Fibroblast of lung (primary cell): ENCODE results near the gene ERFE. TPM values are rescaled to one million over a fixed set of nuclear protein-coding genes. Genes with fewer than 3 reads are reported as not detected.

Experiments
- DNase-seq, 2 donors: peaks; one replicate each; pipeline versions ENCODE4 v3.0.0 to v3.0.0-alpha.2; 2010; ENCODE audit warnings: low read depth in 2 of 2
- H2AFZ ChIP-seq: 2 replicates; pipeline ENCODE4 v1.5.1; 2012; ENCODE audit warnings: low read length, control low read depth, inconsistent platforms
- H3K27ac ChIP-seq: 2 replicates; pipeline ENCODE4 v1.5.1; 2011; ENCODE audit warnings: low read length, control low read depth; ENCODE audit not compliant: insufficient read depth
- H3K27me3 ChIP-seq: 2 replicates; pipeline ENCODE4 v1.5.1; 2011; ENCODE audit warnings: mild to moderate bottlenecking, low read length; ENCODE audit not compliant: control insufficient read depth, insufficient read depth
- H3K36me3 ChIP-seq: 2 replicates; pipeline ENCODE4 v1.5.1; 2011; ENCODE audit warnings: low read length; ENCODE audit not compliant: control insufficient read depth, insufficient read depth
- H3K4me1 ChIP-seq: 2 replicates; pipeline ENCODE4 v1.5.1; 2011; ENCODE audit warnings: low read length; ENCODE audit not compliant: control insufficient read depth, insufficient read depth; ENCODE audit errors: extremely low read depth
- H3K4me2 ChIP-seq: 2 replicates; pipeline ENCODE4 v1.5.1; 2011; ENCODE audit warnings: low read length, control low read depth; ENCODE audit not compliant: insufficient read depth; ENCODE audit errors: extremely low read depth
- H3K4me3 ChIP-seq, 4 experiments: fragments of 200-600 bp in 1 of 4; sonication (generic) in 1 of 4; replicated peaks in 1 of 4; 2 replicates each; pipeline ENCODE4 v1.5.1; 2011 to 2016; ENCODE audit warnings: low read length in 4 of 4, low read depth in 3 of 4, mild to moderate bottlenecking in 3 of 4, control low read depth in 2 of 4, inconsistent platforms in 1 of 4, mixed read lengths in 1 of 4; ENCODE audit not compliant: insufficient read depth in 1 of 4; ENCODE audit errors: control extremely low read depth in 1 of 4
- H3K79me2 ChIP-seq: 2 replicates; pipeline ENCODE4 v1.5.1; 2012; ENCODE audit warnings: mild to moderate bottlenecking, low read length, inconsistent platforms; ENCODE audit not compliant: control insufficient read depth, insufficient read depth
- H3K9ac ChIP-seq: 2 replicates; pipeline ENCODE4 v1.5.1; 2011; ENCODE audit warnings: mild to moderate bottlenecking, low read length, control low read depth; ENCODE audit not compliant: insufficient read depth
- H3K9me3 ChIP-seq: 2 replicates; pipeline ENCODE4 v1.5.1; 2012; ENCODE audit warnings: low read depth, low read length; ENCODE audit not compliant: control insufficient read depth, insufficient read depth
- H4K20me1 ChIP-seq: 2 replicates; pipeline ENCODE4 v1.5.1; 2011; ENCODE audit warnings: low read length; ENCODE audit not compliant: control insufficient read depth, insufficient read depth; ENCODE audit errors: extremely low read depth
- EZH2 ChIP-seq: IDR thresholded peaks from 2 replicates; pipeline ENCODE4 v1.5.1; 2012; ENCODE audit warnings: low read length, control low read depth, mild to moderate bottlenecking; ENCODE audit errors: missing control alignments
- polyA plus RNA-seq, 2 donors: library from polyadenylated mRNA; depleted of rRNA in 1 of 2; stranded (reverse) in 1 of 2; unstranded in 1 of 2; fragments of >200 nt; gene quantifications; 2 replicates each; pipeline ENCODE4 v1.2.1, GENCODE V29; 2011 to 2012; ENCODE audit warnings: missing spikeins in 1 of 2
- total RNA-seq: library from RNA; depleted of rRNA; stranded (reverse); fragments of >200 nt; gene quantifications from 2 replicates; pipeline ENCODE4 v1.2.1, GENCODE V29; 2014
- TF ChIP-seq, protein P1 (sequence below), 2 donors: IDR thresholded peaks in 1 of 2; conservative IDR thresholded peaks in 1 of 2; 1 replicate in 1 of 2; 2 replicates in 1 of 2; pipeline ENCODE4 v1.5.1; 2011 to 2012; ENCODE audit warnings: low read length in 2 of 2, control low read depth in 1 of 2, inconsistent platforms in 1 of 2, low read depth in 1 of 2, mild to moderate bottlenecking in 1 of 2

The ERFE gene
- total and polyA plus RNA-seq, 2 donors (not counting 1 experiment from before 2014, with no cell fraction given): 1.5 to 8.3 TPM

DNA sequence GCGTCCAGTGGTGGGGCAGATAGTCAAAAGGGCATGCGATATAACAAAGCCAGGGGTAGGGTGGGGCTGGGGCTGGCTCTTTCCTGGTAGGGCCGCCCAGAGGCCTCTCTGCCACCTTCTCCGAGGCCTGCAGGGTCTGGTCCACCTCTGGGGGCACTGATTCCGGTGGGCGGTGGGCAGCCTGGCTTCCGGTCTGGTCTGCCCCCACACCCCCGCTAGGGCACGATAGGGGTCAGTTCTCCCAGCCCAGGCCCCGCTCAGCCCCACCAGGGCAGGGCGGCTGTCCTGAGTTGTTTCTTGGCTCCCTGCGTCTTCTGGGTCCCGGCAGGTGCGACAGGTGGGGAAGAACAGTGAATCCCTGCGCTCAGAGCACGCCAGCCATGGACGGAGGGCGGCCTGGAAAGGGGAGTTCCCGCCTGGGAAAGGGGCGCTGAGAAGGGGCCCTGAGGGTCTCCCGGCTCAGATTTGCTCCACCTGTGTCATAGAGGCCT lies 707 bp upstream of the ERFE start:
- H3K9ac ChIP-seq: no peak overlapping the region
- no peaks in the 10 kb centered on the region for H4K20me1 ChIP-seq
- DNase-seq: no peak
- H3K4me2 ChIP-seq: no peak overlapping the region
- H3K27me3 ChIP-seq: no peaks in the 10 kb centered on the region
- no peak overlapping the region for H2AFZ ChIP-seq
- H3K9me3 ChIP-seq: no peaks in the 10 kb centered on the region
- H3K36me3 ChIP-seq: no peaks in the 10 kb centered on the region
- TF ChIP-seq, protein P1, sequence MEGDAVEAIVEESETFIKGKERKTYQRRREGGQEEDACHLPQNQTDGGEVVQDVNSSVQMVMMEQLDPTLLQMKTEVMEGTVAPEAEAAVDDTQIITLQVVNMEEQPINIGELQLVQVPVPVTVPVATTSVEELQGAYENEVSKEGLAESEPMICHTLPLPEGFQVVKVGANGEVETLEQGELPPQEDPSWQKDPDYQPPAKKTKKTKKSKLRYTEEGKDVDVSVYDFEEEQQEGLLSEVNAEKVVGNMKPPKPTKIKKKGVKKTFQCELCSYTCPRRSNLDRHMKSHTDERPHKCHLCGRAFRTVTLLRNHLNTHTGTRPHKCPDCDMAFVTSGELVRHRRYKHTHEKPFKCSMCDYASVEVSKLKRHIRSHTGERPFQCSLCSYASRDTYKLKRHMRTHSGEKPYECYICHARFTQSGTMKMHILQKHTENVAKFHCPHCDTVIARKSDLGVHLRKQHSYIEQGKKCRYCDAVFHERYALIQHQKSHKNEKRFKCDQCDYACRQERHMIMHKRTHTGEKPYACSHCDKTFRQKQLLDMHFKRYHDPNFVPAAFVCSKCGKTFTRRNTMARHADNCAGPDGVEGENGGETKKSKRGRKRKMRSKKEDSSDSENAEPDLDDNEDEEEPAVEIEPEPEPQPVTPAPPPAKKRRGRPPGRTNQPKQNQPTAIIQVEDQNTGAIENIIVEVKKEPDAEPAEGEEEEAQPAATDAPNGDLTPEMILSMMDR (conservative IDR thresholded peaks at IDR 0.05 in 1 of 2, IDR thresholded peaks at IDR 0.05 in 1 of 2; ENCODE audit: low read depth in 1 of 2, low read length in 2 of 2): no peak
- no peak for TF ChIP-seq EZH2
- H3K27ac ChIP-seq: no peak overlapping the region
- H3K4me3 ChIP-seq: no peak overlapping the region
- H3K4me1 ChIP-seq: peaks cover 21% of the 10 kb centered on the region
- no peaks in the 10 kb centered on the region for H3K79me2 ChIP-seq

DNA sequence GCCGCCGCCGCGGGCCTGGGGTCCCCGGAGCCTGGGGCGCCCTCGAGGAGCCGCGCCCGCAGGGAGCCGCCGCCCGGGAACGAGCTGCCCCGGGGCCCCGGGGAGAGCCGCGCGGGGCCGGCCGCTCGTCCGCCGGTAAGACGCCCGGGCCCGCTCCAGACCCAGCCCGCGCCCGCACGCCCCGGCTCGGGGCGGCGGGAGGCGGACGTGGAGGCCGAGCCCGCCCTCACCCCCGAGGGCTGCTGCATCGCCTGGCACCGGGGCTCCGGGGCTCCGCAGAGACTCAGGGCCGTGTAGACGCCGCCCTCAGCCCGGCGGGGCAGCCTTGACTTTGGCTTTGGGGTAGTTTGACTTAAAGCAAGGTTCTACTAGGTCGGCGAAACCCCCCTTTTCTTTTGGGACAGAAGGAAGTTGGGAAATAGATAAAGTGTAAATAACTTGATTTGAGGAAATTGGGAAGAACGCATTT lies 335 bp downstream of the ERFE start:
- Histone ChIP-seq H3K4me3 (peak overlapping the region; percentile 22 to 37 (median 24)), H3K79me2 (no peaks in the 10 kb centered on the region), H3K27me3 (no peaks in the 10 kb centered on the region), H3K27ac (peak overlapping the region; percentile 19), H3K4me2 (peak overlapping the region; percentile 70), H2AFZ (no peak overlapping the region), H3K9me3 (no peaks in the 10 kb centered on the region), H3K4me1 (peaks cover 20% of the 10 kb centered on the region), H3K36me3 (no peaks in the 10 kb centered on the region), H4K20me1 (no peaks in the 10 kb centered on the region), H3K9ac (peak overlapping the region; percentile 61)
- DNase-seq: no peak
- TF ChIP-seq EZH2: no peak
- TF ChIP-seq, protein P1 (conservative IDR thresholded peaks at IDR 0.05 in 1 of 2, IDR thresholded peaks at IDR 0.05 in 1 of 2; ENCODE audit: low read depth in 1 of 2, low read length in 2 of 2): no peak

DNA sequence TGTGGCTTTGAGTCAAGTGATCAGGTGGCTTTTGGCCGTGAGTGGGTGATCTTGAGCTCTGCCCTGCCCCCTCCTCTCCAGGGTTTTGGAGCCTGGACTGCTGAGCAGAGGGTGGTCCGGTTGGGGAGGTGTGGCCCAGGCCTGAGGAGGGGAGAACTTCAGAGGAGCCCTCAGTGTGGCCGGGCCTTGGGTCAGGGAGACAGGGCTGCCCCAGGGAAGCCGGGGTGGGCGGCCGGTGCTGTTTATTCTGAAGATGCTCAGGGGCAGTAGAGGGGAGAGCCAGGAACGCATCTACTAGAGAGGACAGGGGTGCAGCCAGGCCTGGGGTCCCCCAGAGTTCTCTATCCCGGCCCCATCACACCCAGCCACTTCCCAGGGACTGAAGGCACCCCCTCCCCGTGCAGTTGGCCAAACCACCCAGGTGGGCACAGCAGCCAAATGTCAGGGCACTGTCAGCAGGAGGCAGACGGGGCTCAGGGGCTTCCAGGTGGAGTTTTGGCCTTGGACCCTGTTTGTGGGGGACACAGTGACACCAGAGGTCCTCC lies 963 bp downstream of the ERFE start:
- H3K4me1 ChIP-seq: peaks cover 20% of the 10 kb centered on the region
- no peaks in the 10 kb centered on the region for H4K20me1 ChIP-seq
- peak overlapping the region in 3 of 4 experiments; percentile 22 to 25 (median 24) for H3K4me3 ChIP-seq
- H3K9ac ChIP-seq: peak overlapping the region; percentile 59
- TF ChIP-seq EZH2: no peak
- TF ChIP-seq, protein P1 (conservative IDR thresholded peaks at IDR 0.05 in 1 of 2, IDR thresholded peaks at IDR 0.05 in 1 of 2; ENCODE audit: low read depth in 1 of 2, low read length in 2 of 2): no peak
- H3K36me3 ChIP-seq: no peaks in the 10 kb centered on the region
- H3K9me3 ChIP-seq: no peaks in the 10 kb centered on the region
- no peaks in the 10 kb centered on the region for H3K79me2 ChIP-seq
- no peak overlapping the region for H2AFZ ChIP-seq
- peak overlapping the region; percentile 70 for H3K4me2 ChIP-seq
- H3K27ac ChIP-seq: peak overlapping the region; percentile 19
- H3K27me3 ChIP-seq: no peaks in the 10 kb centered on the region
- DNase-seq: no peak
